Subcutaneous adipose tissue (tissue), 4 donors: Measurements from ENCODE around the gene RNASEH2C. TPM values are rescaled to one million over a fixed set of nuclear protein-coding genes. Genes with fewer than 3 reads are reported as not detected.

Source experiments
- total RNA-seq, 4 donors: library from RNA; depleted of rRNA; stranded (reverse); fragments of >200 nt; gene quantifications; one replicate each; pipeline ENCODE4 v1.1.0, GENCODE V29; 2016
- TF ChIP-seq, protein P1 (sequence below): fragments of 450-650 bp; IDR thresholded peaks from one replicate; pipeline ENCODE4 v1.5.1; 2016; ENCODE audit warnings: low read depth, mild to moderate bottlenecking, control low read depth, antibody characterized with exemption, moderate library complexity

RNASEH2C gene
- total RNA-seq, 4 donors from 2014 or later = 41.6 to 101 (median 97.7) TPM

DNA sequence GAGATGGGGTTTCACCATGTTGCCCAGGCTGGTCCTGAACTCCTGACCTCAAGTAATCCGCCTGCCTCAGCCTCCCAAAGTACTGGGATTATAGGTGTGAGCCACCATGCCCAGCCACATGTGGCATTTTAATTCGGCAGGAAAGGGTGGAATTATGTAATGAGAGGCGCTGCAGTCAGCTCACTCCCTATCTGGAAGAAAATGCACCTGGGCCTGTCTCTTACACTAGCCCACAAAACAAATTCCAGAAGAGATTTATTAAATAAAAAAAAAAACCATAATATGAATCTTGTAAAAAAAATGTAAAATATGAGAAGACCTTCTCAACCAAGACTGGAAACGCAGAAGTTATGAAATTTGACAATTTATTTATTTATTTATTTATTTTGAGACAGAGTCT, 16.8 kb downstream of the RNASEH2C start:
- TF ChIP-seq, protein P1, sequence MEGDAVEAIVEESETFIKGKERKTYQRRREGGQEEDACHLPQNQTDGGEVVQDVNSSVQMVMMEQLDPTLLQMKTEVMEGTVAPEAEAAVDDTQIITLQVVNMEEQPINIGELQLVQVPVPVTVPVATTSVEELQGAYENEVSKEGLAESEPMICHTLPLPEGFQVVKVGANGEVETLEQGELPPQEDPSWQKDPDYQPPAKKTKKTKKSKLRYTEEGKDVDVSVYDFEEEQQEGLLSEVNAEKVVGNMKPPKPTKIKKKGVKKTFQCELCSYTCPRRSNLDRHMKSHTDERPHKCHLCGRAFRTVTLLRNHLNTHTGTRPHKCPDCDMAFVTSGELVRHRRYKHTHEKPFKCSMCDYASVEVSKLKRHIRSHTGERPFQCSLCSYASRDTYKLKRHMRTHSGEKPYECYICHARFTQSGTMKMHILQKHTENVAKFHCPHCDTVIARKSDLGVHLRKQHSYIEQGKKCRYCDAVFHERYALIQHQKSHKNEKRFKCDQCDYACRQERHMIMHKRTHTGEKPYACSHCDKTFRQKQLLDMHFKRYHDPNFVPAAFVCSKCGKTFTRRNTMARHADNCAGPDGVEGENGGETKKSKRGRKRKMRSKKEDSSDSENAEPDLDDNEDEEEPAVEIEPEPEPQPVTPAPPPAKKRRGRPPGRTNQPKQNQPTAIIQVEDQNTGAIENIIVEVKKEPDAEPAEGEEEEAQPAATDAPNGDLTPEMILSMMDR = no peak

DNA sequence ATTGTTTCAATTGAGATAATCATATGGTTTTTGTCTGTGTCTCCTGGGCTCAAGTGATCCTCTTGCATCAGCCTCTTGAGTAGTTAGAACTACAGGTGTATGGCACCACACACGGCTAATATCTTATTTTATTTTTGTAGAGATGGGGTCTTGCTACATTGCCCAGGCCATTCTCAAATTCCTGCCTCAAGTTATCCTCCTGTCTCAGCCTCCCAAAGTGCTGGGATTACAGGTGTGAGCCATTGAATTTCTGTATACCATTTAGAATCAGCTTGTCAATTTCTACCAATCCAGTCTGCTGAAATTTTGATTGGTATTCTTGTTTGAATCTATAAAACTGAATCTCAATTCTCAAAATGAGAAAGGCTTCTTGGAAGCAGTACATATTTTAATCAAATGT, 18.9 kb downstream of the RNASEH2C start:
- TF ChIP-seq, protein P1 = no peak

DNA sequence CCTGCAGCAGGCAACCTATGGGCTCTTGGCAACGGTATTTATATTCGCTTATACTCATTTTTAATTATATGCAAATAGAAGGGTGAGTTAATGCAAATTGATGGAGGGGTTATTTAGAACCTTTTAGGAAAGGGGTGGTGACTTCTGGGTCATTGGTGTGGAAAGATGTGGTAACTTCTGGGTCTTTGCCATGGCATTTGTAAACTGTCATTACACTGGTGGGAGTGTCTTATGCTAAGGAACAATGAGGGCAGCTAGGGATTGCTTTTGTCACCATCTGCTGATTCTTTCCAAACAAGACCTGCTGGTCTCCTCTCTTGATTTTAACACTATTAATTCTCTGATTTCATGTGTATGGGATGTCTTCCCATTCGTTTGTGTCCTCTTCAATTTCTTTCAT, 20.2 kb downstream of the RNASEH2C start:
- TF ChIP-seq, protein P1 = no peak

DNA sequence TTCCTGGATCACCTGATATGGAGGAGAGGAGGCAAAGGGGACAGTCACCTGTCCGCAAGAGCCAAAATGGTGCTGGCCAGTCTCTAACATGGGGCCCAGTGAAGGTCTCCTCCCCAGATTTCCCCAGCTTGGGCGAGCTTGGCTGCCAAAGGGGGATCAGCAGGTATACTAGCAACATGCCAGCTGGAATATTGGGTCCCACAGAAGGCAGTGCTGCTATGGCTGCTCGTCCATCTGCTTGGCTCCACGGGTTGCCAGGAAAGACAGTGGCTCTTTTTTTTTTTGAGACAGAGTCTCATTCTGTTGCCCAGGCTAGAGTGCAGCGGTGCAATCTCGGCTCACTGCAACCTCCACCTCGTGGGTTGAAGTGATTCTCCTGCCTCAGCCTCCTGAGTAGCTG, 21.3 kb downstream of the RNASEH2C start:
- TF ChIP-seq, protein P1 = no peak

DNA sequence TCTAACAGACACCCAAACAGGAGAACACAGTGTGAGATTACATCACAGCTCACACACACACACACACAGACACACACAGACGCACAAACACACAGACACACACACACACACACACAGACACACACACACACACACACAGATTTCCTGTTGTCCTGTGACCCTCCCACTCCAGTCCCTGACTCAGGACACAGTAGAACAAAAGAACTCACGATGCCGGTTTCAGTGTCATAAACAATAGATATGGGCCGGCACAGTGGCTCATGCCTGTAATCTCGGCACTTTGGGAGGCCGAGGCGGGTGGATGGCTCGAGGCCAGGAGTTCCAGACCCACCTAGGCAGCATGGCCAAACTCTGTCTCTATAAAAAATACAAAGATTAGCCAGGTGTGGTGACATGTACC, 22.4 kb downstream of the RNASEH2C start:
- TF ChIP-seq, protein P1 = no peak

DNA sequence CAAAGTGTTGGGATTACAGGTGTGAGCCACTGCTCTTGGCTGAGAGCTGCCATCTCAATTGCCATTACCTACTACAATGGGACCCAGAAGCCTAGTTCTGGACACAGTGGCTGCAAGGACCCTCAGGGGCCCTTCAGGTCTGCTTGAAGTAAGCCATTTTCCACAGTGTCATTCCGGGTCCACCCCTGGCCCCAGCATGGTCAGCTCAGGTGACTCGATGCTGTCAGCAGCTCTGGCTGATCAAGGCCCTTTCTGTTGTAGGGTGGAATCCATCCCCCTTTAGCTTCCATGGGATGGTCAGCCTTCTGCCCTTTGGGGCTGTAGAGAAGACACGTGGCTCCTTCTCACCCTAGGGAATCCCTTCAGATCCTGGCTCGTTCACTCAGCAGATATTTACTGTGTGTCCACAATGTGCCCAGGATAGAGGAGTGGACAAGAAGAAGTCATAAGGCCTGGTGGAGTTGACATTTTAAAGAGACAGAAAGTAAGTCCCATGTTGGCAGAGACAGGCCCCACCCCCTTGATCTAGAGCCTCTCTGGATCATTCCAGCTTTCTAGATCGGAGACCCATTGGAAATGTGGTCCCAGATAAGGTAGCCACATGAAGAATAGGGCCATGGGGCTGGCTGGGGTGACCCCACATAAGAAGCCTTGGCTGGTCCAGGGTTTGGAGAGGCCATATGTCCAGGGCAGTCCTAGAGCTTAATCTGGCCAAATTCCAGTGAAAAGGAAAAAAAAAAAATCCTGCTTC, 23.6 kb downstream of the RNASEH2C start:
- TF ChIP-seq, protein P1 = no peak

DNA sequence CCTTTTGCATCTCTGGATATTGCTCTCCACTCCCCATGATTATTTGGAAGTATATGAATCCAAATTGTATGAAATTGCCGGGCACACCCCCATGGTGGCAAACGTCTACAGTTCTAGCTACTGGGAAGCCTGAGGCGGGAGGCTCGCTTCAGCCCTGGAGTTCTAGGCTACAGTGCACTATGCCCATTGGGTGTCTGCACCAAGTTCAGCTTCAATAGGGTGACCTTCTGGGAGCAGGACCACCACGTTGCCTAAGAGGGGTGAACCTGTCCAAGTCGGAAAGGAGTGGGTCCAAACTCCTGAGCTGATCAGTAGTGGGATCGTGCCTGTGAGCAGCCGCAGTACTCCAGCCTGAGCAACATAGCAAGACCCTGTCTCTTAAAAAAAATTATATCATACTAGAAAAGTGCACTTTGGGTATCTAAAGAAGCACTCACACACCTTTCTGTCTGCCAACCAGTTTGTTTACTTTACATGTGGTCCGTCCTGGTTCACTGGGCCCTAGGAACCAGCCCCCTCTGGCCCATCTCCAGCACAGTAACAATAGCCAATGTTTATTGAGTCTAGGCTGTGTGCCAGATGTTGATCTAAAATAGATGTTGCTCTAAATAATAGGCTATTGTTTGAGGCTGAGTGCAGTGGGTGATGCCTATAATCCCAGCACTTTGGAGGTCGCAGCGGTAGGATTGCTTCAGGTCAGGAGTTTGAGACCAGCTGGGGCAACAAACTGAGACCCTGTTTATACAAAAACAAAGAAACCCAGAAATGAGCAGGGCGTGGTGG, 24.9 kb downstream of the RNASEH2C start:
- TF ChIP-seq, protein P1 = no peak
